WTC11 (cell line): ENCODE results near the gene FAM181B.

Experiments used
- CBFB ChIP-seq: sonication (generic); formaldehyde crosslinking; IDR thresholded peaks from 2 replicates; pipeline ENCODE4 v1.8.1; 2022; ENCODE audit warnings: mild to moderate bottlenecking, low read depth, missing genetic modification reagents
- NFE2L1 ChIP-seq: sonication (generic); formaldehyde crosslinking; IDR thresholded peaks from 2 replicates; pipeline ENCODE4 v1.8.1; 2023; ENCODE audit warnings: missing genetic modification reagents
- NFYB ChIP-seq: sonication (generic); formaldehyde crosslinking; conservative IDR thresholded peaks from 2 replicates; pipeline ENCODE4 v1.8.0; 2022; ENCODE audit warnings: low read depth, missing genetic modification reagents
- NR1H2 ChIP-seq: sonication (generic); formaldehyde crosslinking; IDR thresholded peaks from 2 replicates; pipeline ENCODE4 v1.9.0; 2021; ENCODE audit warnings: mild to moderate bottlenecking, moderate library complexity, missing genetic modification reagents
- RELA ChIP-seq: sonication (generic); formaldehyde crosslinking; IDR thresholded peaks from 2 replicates; pipeline ENCODE4 v1.8.1; 2022; ENCODE audit warnings: missing genetic modification reagents, mild to moderate bottlenecking, borderline replicate concordance
- SP1 ChIP-seq: sonication (generic); formaldehyde crosslinking; conservative IDR thresholded peaks from 2 replicates; pipeline ENCODE4 v1.8.1; 2022; ENCODE audit warnings: missing genetic modification reagents
- TCF7 ChIP-seq: sonication (generic); formaldehyde crosslinking; IDR thresholded peaks from 2 replicates; pipeline ENCODE4 v1.8.0; 2022; ENCODE audit warnings: mild to moderate bottlenecking, low read depth, missing genetic modification reagents, moderate library complexity
- TEAD4 ChIP-seq: sonication (generic); formaldehyde crosslinking; IDR thresholded peaks from 2 replicates; pipeline ENCODE4 v1.8.0; 2022; ENCODE audit warnings: mild to moderate bottlenecking, missing genetic modification reagents
- TP53 ChIP-seq: sonication (generic); formaldehyde crosslinking; IDR thresholded peaks from 2 replicates; pipeline ENCODE4 v1.8.1; 2023; ENCODE audit warnings: mild to moderate bottlenecking, missing genetic modification reagents
- TF ChIP-seq, protein P1 (sequence below): fragments of 200-600 bp; IDR thresholded peaks from 2 replicates; pipeline ENCODE4 v1.8.0; 2022; ENCODE audit warnings: antibody characterized with exemption
- TF ChIP-seq, protein P2 (sequence below): sonication (generic); formaldehyde crosslinking; IDR thresholded peaks from 2 replicates; pipeline ENCODE4 v1.8.1; 2022; ENCODE audit warnings: mild to moderate bottlenecking, missing genetic modification reagents, moderate library complexity, borderline replicate concordance
- TF ChIP-seq, protein P3 (sequence below): sonication (generic); formaldehyde crosslinking; IDR thresholded peaks from 2 replicates; pipeline ENCODE4 v1.8.0; 2022; ENCODE audit warnings: mild to moderate bottlenecking, missing genetic modification reagents
- TF ChIP-seq, protein P4 (sequence below): sonication (generic); formaldehyde crosslinking; IDR thresholded peaks from 2 replicates; pipeline ENCODE4 v1.8.1; 2023; ENCODE audit warnings: mild to moderate bottlenecking, missing genetic modification reagents, moderate library complexity

DNA sequence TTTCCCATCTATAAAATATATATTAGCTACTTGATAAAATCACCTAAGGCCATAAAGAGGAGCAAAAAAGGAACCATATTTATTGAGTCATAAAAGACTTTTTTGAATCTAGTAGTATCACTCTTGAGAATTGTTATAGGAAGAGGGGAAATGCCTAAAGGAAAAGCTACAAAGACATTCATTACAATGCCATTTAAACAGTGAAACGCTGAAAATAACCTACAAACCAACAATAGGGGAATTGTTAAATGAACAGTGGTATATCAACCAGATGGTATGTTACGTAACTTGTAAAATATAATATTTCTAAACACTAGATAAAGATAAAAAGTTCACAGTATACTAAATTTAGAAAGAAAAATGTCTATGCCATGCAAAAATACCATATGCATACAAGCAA lies 47.5 kb downstream of the FAM181B start:
- TF ChIP-seq, protein P1, sequence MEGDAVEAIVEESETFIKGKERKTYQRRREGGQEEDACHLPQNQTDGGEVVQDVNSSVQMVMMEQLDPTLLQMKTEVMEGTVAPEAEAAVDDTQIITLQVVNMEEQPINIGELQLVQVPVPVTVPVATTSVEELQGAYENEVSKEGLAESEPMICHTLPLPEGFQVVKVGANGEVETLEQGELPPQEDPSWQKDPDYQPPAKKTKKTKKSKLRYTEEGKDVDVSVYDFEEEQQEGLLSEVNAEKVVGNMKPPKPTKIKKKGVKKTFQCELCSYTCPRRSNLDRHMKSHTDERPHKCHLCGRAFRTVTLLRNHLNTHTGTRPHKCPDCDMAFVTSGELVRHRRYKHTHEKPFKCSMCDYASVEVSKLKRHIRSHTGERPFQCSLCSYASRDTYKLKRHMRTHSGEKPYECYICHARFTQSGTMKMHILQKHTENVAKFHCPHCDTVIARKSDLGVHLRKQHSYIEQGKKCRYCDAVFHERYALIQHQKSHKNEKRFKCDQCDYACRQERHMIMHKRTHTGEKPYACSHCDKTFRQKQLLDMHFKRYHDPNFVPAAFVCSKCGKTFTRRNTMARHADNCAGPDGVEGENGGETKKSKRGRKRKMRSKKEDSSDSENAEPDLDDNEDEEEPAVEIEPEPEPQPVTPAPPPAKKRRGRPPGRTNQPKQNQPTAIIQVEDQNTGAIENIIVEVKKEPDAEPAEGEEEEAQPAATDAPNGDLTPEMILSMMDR, result no peak
- TF ChIP-seq NFE2L1, result no peak
- TF ChIP-seq TEAD4 (CRISPR knock-in tag), result no peak
- TF ChIP-seq TP53 (CRISPR knock-in tag), result no peak
- TF ChIP-seq SP1 (CRISPR knock-in tag), result no peak
- no peak for TF ChIP-seq TCF7 (CRISPR knock-in tag)
- no peak for TF ChIP-seq RELA (CRISPR knock-in tag)
- TF ChIP-seq NFYB (CRISPR knock-in tag), result no peak
- no peak for TF ChIP-seq CBFB (CRISPR knock-in tag)
- TF ChIP-seq, protein P2, sequence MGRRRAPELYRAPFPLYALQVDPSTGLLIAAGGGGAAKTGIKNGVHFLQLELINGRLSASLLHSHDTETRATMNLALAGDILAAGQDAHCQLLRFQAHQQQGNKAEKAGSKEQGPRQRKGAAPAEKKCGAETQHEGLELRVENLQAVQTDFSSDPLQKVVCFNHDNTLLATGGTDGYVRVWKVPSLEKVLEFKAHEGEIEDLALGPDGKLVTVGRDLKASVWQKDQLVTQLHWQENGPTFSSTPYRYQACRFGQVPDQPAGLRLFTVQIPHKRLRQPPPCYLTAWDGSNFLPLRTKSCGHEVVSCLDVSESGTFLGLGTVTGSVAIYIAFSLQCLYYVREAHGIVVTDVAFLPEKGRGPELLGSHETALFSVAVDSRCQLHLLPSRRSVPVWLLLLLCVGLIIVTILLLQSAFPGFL (CRISPR knock-in tag), result no peak
- no peak for TF ChIP-seq NR1H2 (CRISPR knock-in tag)
- TF ChIP-seq, protein P3, sequence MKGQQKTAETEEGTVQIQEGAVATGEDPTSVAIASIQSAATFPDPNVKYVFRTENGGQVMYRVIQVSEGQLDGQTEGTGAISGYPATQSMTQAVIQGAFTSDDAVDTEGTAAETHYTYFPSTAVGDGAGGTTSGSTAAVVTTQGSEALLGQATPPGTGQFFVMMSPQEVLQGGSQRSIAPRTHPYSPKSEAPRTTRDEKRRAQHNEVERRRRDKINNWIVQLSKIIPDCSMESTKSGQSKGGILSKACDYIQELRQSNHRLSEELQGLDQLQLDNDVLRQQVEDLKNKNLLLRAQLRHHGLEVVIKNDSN (CRISPR knock-in tag), result no peak
- TF ChIP-seq, protein P4, sequence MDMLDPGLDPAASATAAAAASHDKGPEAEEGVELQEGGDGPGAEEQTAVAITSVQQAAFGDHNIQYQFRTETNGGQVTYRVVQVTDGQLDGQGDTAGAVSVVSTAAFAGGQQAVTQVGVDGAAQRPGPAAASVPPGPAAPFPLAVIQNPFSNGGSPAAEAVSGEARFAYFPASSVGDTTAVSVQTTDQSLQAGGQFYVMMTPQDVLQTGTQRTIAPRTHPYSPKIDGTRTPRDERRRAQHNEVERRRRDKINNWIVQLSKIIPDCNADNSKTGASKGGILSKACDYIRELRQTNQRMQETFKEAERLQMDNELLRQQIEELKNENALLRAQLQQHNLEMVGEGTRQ (CRISPR knock-in tag), result no peak
